Trophoblast cell (in vitro differentiated cells and primary cell): ENCODE results near the gene PSRC1.

Experiments
- DNase-seq, 2 donors: peaks; one replicate each; pipeline ENCODE4 v3.0.0-alpha.2; 2016
- H2AFZ ChIP-seq: 2 replicates; pipeline ENCODE4 v1.6.1; 2013; ENCODE audit warnings: low read length, moderate library complexity, mild to moderate bottlenecking; ENCODE audit not compliant: insufficient read depth, poor library complexity
- H2AK5ac ChIP-seq: 2 replicates; pipeline ENCODE4 v1.6.1; 2013; ENCODE audit warnings: mild to moderate bottlenecking, low read length
- H2BK120ac ChIP-seq: 2 replicates; pipeline ENCODE4 v1.6.1; 2013; ENCODE audit warnings: low read length, mild to moderate bottlenecking, moderate library complexity; ENCODE audit not compliant: insufficient read depth, poor library complexity
- H2BK12ac ChIP-seq: 2 replicates; pipeline ENCODE4 v1.6.1; 2013; ENCODE audit warnings: mild to moderate bottlenecking, low read length, moderate library complexity
- H2BK5ac ChIP-seq: 2 replicates; pipeline ENCODE4 v1.6.1; 2013; ENCODE audit warnings: low read length, low read depth, moderate library complexity, mild to moderate bottlenecking; ENCODE audit not compliant: poor library complexity
- H3K14ac ChIP-seq: 2 replicates; pipeline ENCODE4 v1.6.1; 2013; ENCODE audit warnings: mild to moderate bottlenecking, low read length
- H3K18ac ChIP-seq: 2 replicates; pipeline ENCODE4 v1.6.1; 2013; ENCODE audit warnings: mild to moderate bottlenecking, low read length
- H3K23ac ChIP-seq: 2 replicates; pipeline ENCODE4 v1.6.1; 2013; ENCODE audit warnings: low read length
- H3K27ac ChIP-seq: 2 replicates; pipeline ENCODE4 v1.5.1; 2013; ENCODE audit warnings: low read depth, mild to moderate bottlenecking, inconsistent platforms, low read length, moderate library complexity
- H3K27me3 ChIP-seq: 2 replicates; pipeline ENCODE4 v1.6.1; 2013; ENCODE audit warnings: inconsistent platforms, mild to moderate bottlenecking, low read length, moderate library complexity; ENCODE audit not compliant: insufficient read depth
- H3K36me3 ChIP-seq, 2 experiments: 1 replicate in 1 of 2; 2 replicates in 1 of 2; pipeline ENCODE4 v1.6.1; 2013; ENCODE audit warnings: low read length in 2 of 2, mild to moderate bottlenecking in 2 of 2, moderate library complexity in 1 of 2; ENCODE audit not compliant: insufficient read depth in 2 of 2, control insufficient read depth in 1 of 2
- H3K4ac ChIP-seq: 2 replicates; pipeline ENCODE4 v1.6.1; 2013; ENCODE audit warnings: low read depth, mild to moderate bottlenecking, low read length, moderate library complexity
- H3K4me1 ChIP-seq, 2 experiments: 1 replicate in 1 of 2; 2 replicates in 1 of 2; pipeline ENCODE4 v1.6.1; 2013; ENCODE audit warnings: low read length in 2 of 2, mild to moderate bottlenecking in 2 of 2, moderate library complexity in 1 of 2; ENCODE audit not compliant: insufficient read depth in 2 of 2, control insufficient read depth in 1 of 2
- H3K4me2 ChIP-seq: 2 replicates; pipeline ENCODE4 v1.6.1; 2013; ENCODE audit warnings: inconsistent platforms, mild to moderate bottlenecking, low read length, moderate library complexity
- H3K4me3 ChIP-seq: 2 replicates; pipeline ENCODE4 v1.5.1; 2013; ENCODE audit warnings: mild to moderate bottlenecking, low read depth, low read length, inconsistent platforms
- H3K79me1 ChIP-seq: one replicate; pipeline ENCODE4 v1.6.1; 2013; ENCODE audit warnings: low read length
- H3K79me2 ChIP-seq: 2 replicates; pipeline ENCODE4 v1.6.1; 2013; ENCODE audit warnings: low read length, mild to moderate bottlenecking; ENCODE audit not compliant: control insufficient read depth, insufficient read depth, poor library complexity
- H3K9ac ChIP-seq: 2 replicates; pipeline ENCODE4 v1.6.1; 2013; ENCODE audit warnings: mild to moderate bottlenecking, low read length
- H3K9me3 ChIP-seq: 2 replicates; pipeline ENCODE4 v1.6.1; 2013; ENCODE audit warnings: low read depth, mild to moderate bottlenecking, control low read depth, inconsistent platforms, low read length; ENCODE audit not compliant: insufficient read depth
- H4K12ac ChIP-seq: 2 replicates; pipeline ENCODE4 v1.6.1; 2013; ENCODE audit warnings: low read depth, mild to moderate bottlenecking, low read length, moderate library complexity
- H4K8ac ChIP-seq: 2 replicates; pipeline ENCODE4 v1.6.1; 2013; ENCODE audit warnings: low read depth, mild to moderate bottlenecking, low read length, moderate library complexity
- H4K91ac ChIP-seq: one replicate; pipeline ENCODE4 v1.6.1; 2013; ENCODE audit warnings: low read depth, mild to moderate bottlenecking, low read length, moderate library complexity
- WGBS: extraction: QIAGEN DNeasy Blood & Tissue Kit; methylation state at CpG from one replicate; pipeline ENCODE4 v1.1.7; 2013; ENCODE audit warnings: missing lambda C conversion rate; ENCODE audit not compliant: insufficient read length, insufficient coverage; ENCODE audit errors: extremely low coverage; 5-methylcytosine and 5-hydroxymethylcytosine counted together

PSRC1 gene

DNA sequence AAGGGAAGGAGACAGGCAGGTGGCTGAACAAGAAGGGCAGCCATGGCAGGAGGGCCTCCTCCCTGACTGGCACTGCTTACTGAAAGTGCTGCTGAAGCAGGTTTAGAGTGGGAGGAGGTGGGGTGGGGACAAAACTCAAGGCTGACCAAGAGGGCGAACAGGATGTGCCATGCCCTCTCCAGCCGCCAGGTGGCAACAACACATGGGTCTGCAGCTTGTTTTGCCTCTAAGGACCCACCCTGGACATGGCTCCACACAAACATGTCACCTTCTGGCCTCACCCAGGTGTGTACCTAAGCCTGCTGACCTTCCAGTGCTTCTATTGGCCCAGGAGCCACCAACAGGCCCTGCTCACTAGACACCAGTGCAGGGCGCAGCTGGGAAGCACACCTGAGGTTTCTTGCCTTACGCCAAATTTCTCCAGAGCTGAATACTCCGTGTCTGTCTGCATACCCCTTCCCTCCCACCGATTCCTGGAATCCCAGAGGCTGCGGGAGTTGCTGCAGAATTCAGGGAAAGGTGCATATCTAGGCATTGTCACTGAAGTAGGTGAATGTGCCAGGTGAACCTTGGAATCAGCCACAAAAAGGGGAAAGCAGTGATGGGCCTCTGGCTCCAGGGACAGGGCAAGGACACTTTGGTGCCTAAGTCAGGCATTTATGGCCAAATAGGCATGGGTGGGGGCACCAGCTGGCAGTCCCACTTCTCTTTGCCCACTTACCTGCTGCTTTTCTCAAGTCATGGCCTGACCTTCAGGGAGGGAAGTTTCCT, 5.3 kb downstream of the PSRC1 start:
- Histone ChIP-seq H3K18ac (peak overlapping the region; percentile 2), H3K4me3 (no peak overlapping the region), H3K14ac (peak overlapping the region; percentile 5), H4K8ac (peak overlapping the region; percentile 44), H2BK120ac (peak overlapping the region; percentile 18), H3K27me3 (no peaks in the 10 kb centered on the region), H3K4me2 (no peak overlapping the region), H3K4me1 (peaks cover 49 to 64% of the 10 kb centered on the region in 2 experiments), H2BK5ac (peak overlapping the region; percentile 11), H3K79me1 (peaks cover 42% of the 10 kb centered on the region), H3K9me3 (no peaks in the 10 kb centered on the region), H3K79me2 (peaks cover 18% of the 10 kb centered on the region), H4K12ac (no peak overlapping the region), H2AK5ac (no peak overlapping the region), H3K23ac (no peak overlapping the region), H4K91ac (peak overlapping the region; percentile 44), H3K9ac (peak overlapping the region; percentile 11), H3K4ac (no peak overlapping the region), H3K36me3 (peaks cover 32 to 40% of the 10 kb centered on the region in 2 experiments), H2BK12ac (peak overlapping the region; percentile 9), H2AFZ (no peak overlapping the region), H3K27ac (peak overlapping the region; percentile 99)
- no CpG with 5 or more reads among the region's 7 CpGs for WGBS
- DNase-seq = peak; percentile 70 to 80

DNA sequence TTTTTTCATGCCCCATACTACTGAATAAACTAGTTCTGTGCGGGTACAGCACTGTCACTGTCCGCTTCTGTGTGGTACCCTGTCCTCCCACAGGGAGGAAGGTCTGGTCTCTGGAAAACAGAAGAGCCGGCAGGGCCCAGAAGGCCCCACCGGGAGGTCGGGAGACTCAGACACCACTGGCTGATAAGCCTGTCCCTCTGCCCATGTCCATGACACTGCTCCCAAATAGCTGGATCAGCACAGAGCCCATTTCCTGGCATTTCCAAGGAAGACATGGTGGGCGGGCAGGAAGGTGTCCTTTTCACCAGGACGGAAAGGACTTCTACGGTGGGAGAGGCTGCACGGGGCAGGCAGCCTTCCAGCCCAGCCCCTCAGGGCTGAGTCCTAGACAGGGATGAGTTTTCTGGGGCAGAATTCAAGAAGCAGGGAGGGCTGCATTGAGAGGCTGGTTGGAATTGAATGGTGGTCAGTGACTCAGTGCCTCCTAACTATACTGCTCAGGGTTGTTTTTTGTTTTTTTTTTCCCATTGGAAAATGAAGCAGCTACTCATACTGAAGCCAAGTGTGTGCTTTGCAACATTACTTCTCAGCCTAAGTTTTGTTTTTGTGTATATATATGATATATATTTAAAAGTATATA, 7.1 kb downstream of the PSRC1 start:
- Histone ChIP-seq H3K14ac (peak overlapping the region; percentile 46), H3K79me1 (peaks cover 36% of the 10 kb centered on the region), H3K36me3 (peaks cover 41 to 48% of the 10 kb centered on the region in 2 experiments), H3K79me2 (peaks cover 6% of the 10 kb centered on the region), H3K27ac (peak overlapping the region; percentile 99), H2BK12ac (peak overlapping the region; percentile 58), H4K12ac (peak overlapping the region; percentile 2), H3K23ac (no peak overlapping the region), H3K18ac (peak overlapping the region; percentile 36), H2AFZ (no peak overlapping the region), H3K9me3 (no peaks in the 10 kb centered on the region), H2AK5ac (peak overlapping the region; percentile 38), H4K8ac (peak overlapping the region; percentile 55), H3K9ac (no peak overlapping the region), H3K4me2 (peak overlapping the region; percentile 9), H3K27me3 (no peaks in the 10 kb centered on the region), H2BK120ac (peak overlapping the region; percentile 57), H4K91ac (peak overlapping the region; percentile 98), H3K4me1 (peaks cover 41 to 51% of the 10 kb centered on the region in 2 experiments), H3K4me3 (no peak overlapping the region), H2BK5ac (peak overlapping the region; percentile 88), H3K4ac (peak overlapping the region; percentile 9)
- no peak for DNase-seq
- no CpG with 5 or more reads among the region's 9 CpGs for WGBS

- WGBS = no CpG with 5 or more reads among the region's 24 CpGs
- Histone ChIP-seq H3K27ac (peak overlapping the region; percentile 99), H3K4me3 (no peak overlapping the region), H3K4me1 (peaks cover 33 to 42% of the 10 kb centered on the region in 2 experiments), H3K4me2 (peak overlapping the region; percentile 51), H4K8ac (peak overlapping the region; percentile 88), H2AFZ (peak overlapping the region; percentile 32), H3K27me3 (no peaks in the 10 kb centered on the region), H4K91ac (peak overlapping the region; percentile 98), H3K9ac (no peak overlapping the region), H3K79me2 (peaks cover 4% of the 10 kb centered on the region), H3K4ac (peak overlapping the region; percentile 82), H3K36me3 (peaks cover 42 to 49% of the 10 kb centered on the region in 2 experiments), H3K9me3 (no peaks in the 10 kb centered on the region), H2BK120ac (peak overlapping the region; percentile 92), H3K23ac (no peak overlapping the region), H2BK5ac (peak overlapping the region; percentile 91), H3K79me1 (peaks cover 36% of the 10 kb centered on the region), H2AK5ac (peak overlapping the region; percentile 93), H4K12ac (peak overlapping the region; percentile 47), H2BK12ac (peak overlapping the region; percentile 91), H3K14ac (peak overlapping the region; percentile 89), H3K18ac (peak overlapping the region; percentile 88)
- DNase-seq = peak; percentile 88 to 92
Measured at GRCh38 chr1:109274533-109275476, 8.1 kb downstream of the PSRC1 start.
